Osteoblast (primary cell): Measurements from ENCODE around the gene ATP10D. TPM values are rescaled to one million over a fixed set of nuclear protein-coding genes. Genes with fewer than 3 reads are reported as not detected.

Experiments
- DNase-seq: peaks from one replicate; pipeline ENCODE4 v3.0.0; 2011; ENCODE audit warnings: low spot score, mixed read lengths; ENCODE audit not compliant: insufficient read length; ENCODE audit errors: missing footprints
- H2AFZ ChIP-seq: 2 replicates; pipeline ENCODE4 v1.6.0; 2011; ENCODE audit warnings: mild to moderate bottlenecking, low read length
- H3K27ac ChIP-seq: 2 replicates; pipeline ENCODE4 v1.5.1; 2011; ENCODE audit warnings: mild to moderate bottlenecking, low read depth, low read length, moderate library complexity
- H3K27me3 ChIP-seq: 2 replicates; pipeline ENCODE4 v1.6.0; 2012; ENCODE audit warnings: mild to moderate bottlenecking, control low read depth, inconsistent platforms, low read length, moderate library complexity; ENCODE audit not compliant: insufficient read depth
- H3K36me3 ChIP-seq: 2 replicates; pipeline ENCODE4 v1.5.1; 2011; ENCODE audit warnings: mild to moderate bottlenecking, low read length, control low read depth, moderate library complexity; ENCODE audit not compliant: insufficient read depth
- H3K4me1 ChIP-seq: 2 replicates; pipeline ENCODE4 v1.5.1; 2011; ENCODE audit warnings: mild to moderate bottlenecking, low read length, control low read depth, moderate library complexity; ENCODE audit not compliant: insufficient read depth
- H3K4me2 ChIP-seq: 2 replicates; pipeline ENCODE4 v1.6.0; 2011; ENCODE audit warnings: mild to moderate bottlenecking, low read length; ENCODE audit not compliant: insufficient read depth
- H3K4me3 ChIP-seq: fragments of 200-600 bp; sonication (generic); 3 replicates; pipeline ENCODE4 v1.5.1; 2012; ENCODE audit warnings: mild to moderate bottlenecking, low read length, inconsistent platforms; ENCODE audit not compliant: insufficient read depth
- H3K79me2 ChIP-seq: 2 replicates; pipeline ENCODE4 v1.6.0; 2012; ENCODE audit warnings: mild to moderate bottlenecking, low read length, control low read depth, inconsistent platforms; ENCODE audit not compliant: insufficient read depth
- H3K9me3 ChIP-seq: 2 replicates; pipeline ENCODE4 v1.5.1; 2011; ENCODE audit warnings: low read depth, low read length, control low read depth
- H4K20me1 ChIP-seq: 2 replicates; pipeline ENCODE4 v1.6.0; 2012; ENCODE audit warnings: mild to moderate bottlenecking, low read length, control low read depth; ENCODE audit not compliant: insufficient read depth
- total RNA-seq: library from RNA; depleted of rRNA; stranded (reverse); fragments of >200 nt; gene quantifications from 2 replicates; pipeline ENCODE4 v1.2.3, GENCODE V29; 2012
- TF ChIP-seq, protein P1 (sequence below): IDR thresholded peaks from 2 replicates; pipeline ENCODE4 v1.5.1; 2011; ENCODE audit warnings: mild to moderate bottlenecking, low read depth, low read length, moderate library complexity; ENCODE audit errors: extremely low read depth

Gene ATP10D
- total RNA-seq, 1 donor: 51.8 TPM

GRCh38 chr4:47597696-47598095, 112.6 kb downstream of the ATP10D start:
- DNase-seq: no peak
- no peaks in the 10 kb centered on the region for H3K9me3 ChIP-seq

DNA sequence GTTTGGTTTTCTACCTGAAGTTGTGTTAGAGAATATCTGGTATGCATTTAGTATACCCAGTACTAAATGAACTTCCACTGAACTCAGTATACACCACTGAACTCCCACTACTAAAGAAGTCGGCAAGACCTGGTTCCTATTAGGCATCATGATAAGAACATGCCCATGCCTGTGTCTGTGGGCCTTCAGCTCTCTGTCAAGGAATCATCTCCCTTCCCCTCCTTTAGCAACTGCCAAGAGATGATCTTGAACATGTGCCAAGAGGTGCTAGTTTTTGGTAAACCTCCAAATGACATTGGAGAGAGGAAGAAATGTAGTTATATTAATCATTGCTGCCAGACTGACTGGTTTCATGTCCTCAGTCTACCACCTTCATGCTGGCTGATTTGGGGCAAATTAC, 113.2 kb downstream of the ATP10D start:
- Histone ChIP-seq H3K36me3 (peaks cover 9% of the 10 kb centered on the region), H3K79me2 (no peaks in the 10 kb centered on the region), H3K27me3 (no peaks in the 10 kb centered on the region), H3K9me3 (no peaks in the 10 kb centered on the region), H3K4me2 (no peak overlapping the region), H3K27ac (no peak overlapping the region), H4K20me1 (no peaks in the 10 kb centered on the region), H2AFZ (no peak overlapping the region), H3K4me3 (no peak overlapping the region), H3K4me1 (no peaks in the 10 kb centered on the region)
- DNase-seq: no peak
- TF ChIP-seq, protein P1, sequence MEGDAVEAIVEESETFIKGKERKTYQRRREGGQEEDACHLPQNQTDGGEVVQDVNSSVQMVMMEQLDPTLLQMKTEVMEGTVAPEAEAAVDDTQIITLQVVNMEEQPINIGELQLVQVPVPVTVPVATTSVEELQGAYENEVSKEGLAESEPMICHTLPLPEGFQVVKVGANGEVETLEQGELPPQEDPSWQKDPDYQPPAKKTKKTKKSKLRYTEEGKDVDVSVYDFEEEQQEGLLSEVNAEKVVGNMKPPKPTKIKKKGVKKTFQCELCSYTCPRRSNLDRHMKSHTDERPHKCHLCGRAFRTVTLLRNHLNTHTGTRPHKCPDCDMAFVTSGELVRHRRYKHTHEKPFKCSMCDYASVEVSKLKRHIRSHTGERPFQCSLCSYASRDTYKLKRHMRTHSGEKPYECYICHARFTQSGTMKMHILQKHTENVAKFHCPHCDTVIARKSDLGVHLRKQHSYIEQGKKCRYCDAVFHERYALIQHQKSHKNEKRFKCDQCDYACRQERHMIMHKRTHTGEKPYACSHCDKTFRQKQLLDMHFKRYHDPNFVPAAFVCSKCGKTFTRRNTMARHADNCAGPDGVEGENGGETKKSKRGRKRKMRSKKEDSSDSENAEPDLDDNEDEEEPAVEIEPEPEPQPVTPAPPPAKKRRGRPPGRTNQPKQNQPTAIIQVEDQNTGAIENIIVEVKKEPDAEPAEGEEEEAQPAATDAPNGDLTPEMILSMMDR: no peak

More at GRCh38 chr4:47597696-47598095, 112.6 kb downstream of the ATP10D start:
- no peaks in the 10 kb centered on the region for H3K79me2 ChIP-seq
- no peaks in the 10 kb centered on the region for H3K4me1 ChIP-seq
- no peak overlapping the region for H2AFZ ChIP-seq
- peaks cover 12% of the 10 kb centered on the region for H3K36me3 ChIP-seq
- H3K4me2 ChIP-seq: no peak overlapping the region
- H3K4me3 ChIP-seq: no peak overlapping the region
- H3K27ac ChIP-seq: no peak overlapping the region
- TF ChIP-seq, protein P1: no peak
- no peaks in the 10 kb centered on the region for H3K27me3 ChIP-seq
- H4K20me1 ChIP-seq: no peaks in the 10 kb centered on the region

- Histone ChIP-seq H3K27ac (no peak overlapping the region), H3K4me3 (no peak overlapping the region), H3K79me2 (no peaks in the 10 kb centered on the region), H3K4me2 (no peak overlapping the region), H3K9me3 (no peaks in the 10 kb centered on the region), H3K4me1 (no peaks in the 10 kb centered on the region), H3K36me3 (peaks cover 3% of the 10 kb centered on the region), H2AFZ (no peak overlapping the region), H3K27me3 (no peaks in the 10 kb centered on the region), H4K20me1 (no peaks in the 10 kb centered on the region)
- TF ChIP-seq, protein P1: no peak
- DNase-seq: no peak
These were observed 113.8 kb downstream of the ATP10D start for GRCh38 chr4:47598896-47599295.

DNA sequence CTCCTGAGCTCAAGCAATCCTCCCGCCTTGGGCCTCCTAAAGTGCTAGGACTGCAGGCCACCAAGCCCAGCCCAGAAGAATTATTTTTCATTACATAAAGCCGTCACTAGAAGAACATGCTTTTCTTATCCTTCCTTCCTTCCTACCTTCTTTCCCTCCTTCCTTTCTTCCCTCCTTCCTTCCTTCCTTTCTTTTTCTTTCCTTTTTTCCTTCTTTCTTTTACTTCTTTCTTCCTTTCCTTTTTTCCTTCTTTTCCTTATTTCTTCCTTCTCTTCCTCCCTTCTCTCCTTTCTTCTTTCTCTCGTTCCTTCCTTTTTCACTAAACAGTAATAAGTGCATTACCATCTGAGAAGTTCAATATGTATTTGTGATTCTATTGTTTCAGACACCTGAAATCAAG, 121.4 kb downstream of the ATP10D start:
- Histone ChIP-seq H3K4me1 (no peaks in the 10 kb centered on the region), H3K79me2 (no peaks in the 10 kb centered on the region), H3K4me3 (no peak overlapping the region), H3K4me2 (no peak overlapping the region), H2AFZ (no peak overlapping the region), H3K9me3 (no peaks in the 10 kb centered on the region), H3K36me3 (no peaks in the 10 kb centered on the region), H3K27ac (no peak overlapping the region), H3K27me3 (no peaks in the 10 kb centered on the region), H4K20me1 (no peaks in the 10 kb centered on the region)
- TF ChIP-seq, protein P1: no peak
- DNase-seq: no peak
